HG03139 (cell line): ENCODE results near the gene HTR5A.

Source experiments
- ATAC-seq: cut with Tn5 transposase; IDR thresholded peaks from one replicate; pipeline ENCODE4 v1.9.1; 2021; ENCODE audit not compliant: unreplicated experiment

The HTR5A gene

GRCh38 chr7:155084969-155085368 lies 14.8 kb downstream of the HTR5A start:
- no peak for ATAC-seq

GRCh38 chr7:155090684-155091083 lies 20.6 kb downstream of the HTR5A start:
- ATAC-seq, result no peak

- no peak for ATAC-seq
These were observed 23.5 kb downstream of the HTR5A start for GRCh38 chr7:155093596-155093995.

- ATAC-seq, result no peak
These were observed 24.6 kb downstream of the HTR5A start for GRCh38 chr7:155094636-155095135.

GRCh38 chr7:155097338-155097737 lies 27.2 kb downstream of the HTR5A start:
- no peak for ATAC-seq

- no peak for ATAC-seq
These were observed 33.7 kb downstream of the HTR5A start for GRCh38 chr7:155103839-155104238.

- no peak for ATAC-seq
These were observed 34.8 kb downstream of the HTR5A start for GRCh38 chr7:155104913-155105312.

- no peak for ATAC-seq
These were observed 36.2 kb downstream of the HTR5A start for GRCh38 chr7:155106356-155106755.

GRCh38 chr7:155107126-155107525 lies 37.0 kb downstream of the HTR5A start:
- ATAC-seq, result no peak

GRCh38 chr7:155108144-155108901 lies 38.2 kb downstream of the HTR5A start:
- no peak for ATAC-seq

- ATAC-seq, result no peak
These were observed 39.0 kb downstream of the HTR5A start for GRCh38 chr7:155109121-155109520.

GRCh38 chr7:155115288-155115687 lies 45.2 kb downstream of the HTR5A start:
- ATAC-seq, result no peak

- ATAC-seq, result no peak
These were observed 49.8 kb downstream of the HTR5A start for GRCh38 chr7:155119801-155120382.

GRCh38 chr7:155120460-155120859 lies 50.3 kb downstream of the HTR5A start:
- ATAC-seq, result no peak

GRCh38 chr7:155122831-155123230 lies 52.7 kb downstream of the HTR5A start:
- ATAC-seq, result no peak

GRCh38 chr7:155123413-155123812 lies 53.3 kb downstream of the HTR5A start:
- no peak for ATAC-seq

GRCh38 chr7:155124706-155125105 lies 54.6 kb downstream of the HTR5A start:
- no peak for ATAC-seq

- ATAC-seq, result no peak
These were observed 59.1 kb downstream of the HTR5A start for GRCh38 chr7:155129186-155129585.

GRCh38 chr7:155129789-155130188 lies 59.7 kb downstream of the HTR5A start:
- no peak for ATAC-seq

- ATAC-seq, result no peak
These were observed 60.4 kb downstream of the HTR5A start for GRCh38 chr7:155130493-155130892.

- ATAC-seq, result no peak
These were observed 61.0 kb downstream of the HTR5A start for GRCh38 chr7:155131090-155131489.

GRCh38 chr7:155132431-155132830 lies 62.3 kb downstream of the HTR5A start:
- no peak for ATAC-seq
